HG02981 (cell line): ENCODE data around the gene HIBADH.
"Not testable (repeated sequence)": the region's sequence is repeated elsewhere in the genome, so short reads cannot be mapped to it uniquely, and the experiment has no call there.

ENCODE experiments used
- ATAC-seq: cut with Tn5 transposase; IDR thresholded peaks from one replicate; pipeline ENCODE4 v1.9.1; 2021; ENCODE audit warnings: mild to moderate bottlenecking, moderate library complexity; ENCODE audit not compliant: unreplicated experiment

Gene HIBADH

DNA sequence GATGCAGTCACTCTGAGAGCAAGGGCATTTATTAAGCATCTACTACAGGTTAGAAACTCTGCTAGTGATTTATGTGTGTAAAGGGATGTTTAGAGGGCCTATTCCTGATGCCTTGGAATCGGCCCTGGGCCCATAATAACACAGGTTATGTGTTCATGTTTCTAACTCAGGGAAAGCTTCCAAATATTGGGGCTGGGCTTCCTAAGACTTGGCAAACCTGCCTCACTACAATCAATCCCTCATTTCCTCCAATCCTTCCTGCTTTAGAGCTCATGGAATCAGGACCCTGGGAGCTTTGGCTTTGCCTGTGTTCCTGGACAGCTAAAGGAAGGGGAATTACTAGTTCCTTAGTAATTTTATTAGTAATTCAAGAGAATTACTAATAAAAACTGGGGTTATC is 148.8 kb downstream of the HIBADH start:
- no peak for ATAC-seq

DNA sequence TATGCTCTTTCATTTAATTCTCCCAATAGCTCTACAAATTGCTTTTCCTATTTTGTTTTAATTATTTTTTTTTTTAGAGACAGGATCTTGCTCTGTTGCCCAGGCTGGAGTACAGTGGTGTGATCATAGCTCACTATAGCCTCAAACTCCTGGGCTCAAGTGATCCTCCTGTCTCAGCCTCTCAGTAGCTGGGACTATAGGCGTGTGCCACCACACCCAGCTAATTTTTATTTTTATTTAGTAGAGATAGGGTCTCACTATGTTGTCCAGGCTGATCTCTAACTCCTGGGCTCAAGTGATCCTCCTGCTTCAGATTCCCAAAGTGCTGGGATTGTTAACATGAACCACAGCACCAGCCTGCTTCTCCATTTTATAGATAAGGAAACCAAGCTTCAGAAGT is 151.3 kb downstream of the HIBADH start:
- ATAC-seq, result not testable (repeated sequence)

DNA sequence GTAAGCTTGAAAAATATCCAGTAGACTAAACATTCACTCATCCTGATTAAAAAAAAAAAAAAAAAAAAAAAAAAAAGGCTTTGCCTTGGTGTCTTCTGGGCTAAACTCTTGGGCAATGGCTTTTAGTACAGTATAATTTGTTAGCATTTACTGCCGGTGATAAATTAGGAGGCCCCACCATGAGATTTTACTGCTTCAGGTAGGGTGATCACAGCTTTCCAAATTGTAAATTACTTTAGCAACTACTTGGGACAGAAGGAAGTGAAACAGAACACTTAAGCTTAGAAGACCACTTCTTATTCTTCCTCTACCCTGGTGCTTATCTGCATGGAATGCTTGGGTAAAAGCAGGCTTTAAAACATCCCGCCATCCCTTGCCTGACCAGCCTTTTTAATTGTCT is 152.1 kb downstream of the HIBADH start:
- no peak for ATAC-seq

DNA sequence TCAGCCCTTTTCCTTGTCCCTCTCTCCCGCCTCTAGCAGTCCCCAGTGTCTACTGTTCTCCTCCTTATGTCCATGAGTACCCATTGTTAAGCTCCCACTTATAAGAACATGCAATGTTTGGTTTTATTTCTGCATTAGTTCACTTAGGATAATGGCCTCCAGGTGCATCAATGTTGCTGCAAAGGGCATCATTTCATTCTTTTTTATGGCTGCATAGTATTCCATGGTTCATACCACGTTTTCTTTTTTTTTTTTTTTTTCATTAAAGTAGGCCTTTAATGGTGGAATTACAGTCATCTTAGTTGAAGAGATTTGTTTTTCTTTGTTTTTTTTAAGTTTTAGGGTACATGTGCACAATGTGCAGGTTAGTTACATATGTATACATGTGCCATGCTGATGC is 160.8 kb downstream of the HIBADH start:
- not testable (repeated sequence) for ATAC-seq

DNA sequence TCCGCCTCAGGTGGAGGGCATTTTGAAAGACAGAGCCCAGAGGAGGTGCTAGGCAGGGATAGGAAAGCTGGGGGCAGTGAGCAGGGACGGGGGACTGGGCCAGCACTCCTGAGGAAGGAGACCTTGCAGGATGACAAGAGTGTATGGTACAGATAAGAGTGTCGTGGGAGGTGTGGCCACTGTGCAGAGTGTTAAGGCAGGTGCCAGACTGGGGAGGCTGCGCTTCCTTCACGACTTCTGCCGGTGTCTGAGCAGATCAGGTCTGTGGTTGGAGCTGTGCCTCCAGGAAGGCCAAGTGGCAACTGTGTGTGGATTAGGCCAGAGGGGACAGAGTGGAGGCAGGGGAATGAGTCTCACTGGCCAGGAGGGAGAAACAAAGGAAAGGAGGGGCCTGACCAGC is 161.7 kb downstream of the HIBADH start:
- ATAC-seq, result no peak

DNA sequence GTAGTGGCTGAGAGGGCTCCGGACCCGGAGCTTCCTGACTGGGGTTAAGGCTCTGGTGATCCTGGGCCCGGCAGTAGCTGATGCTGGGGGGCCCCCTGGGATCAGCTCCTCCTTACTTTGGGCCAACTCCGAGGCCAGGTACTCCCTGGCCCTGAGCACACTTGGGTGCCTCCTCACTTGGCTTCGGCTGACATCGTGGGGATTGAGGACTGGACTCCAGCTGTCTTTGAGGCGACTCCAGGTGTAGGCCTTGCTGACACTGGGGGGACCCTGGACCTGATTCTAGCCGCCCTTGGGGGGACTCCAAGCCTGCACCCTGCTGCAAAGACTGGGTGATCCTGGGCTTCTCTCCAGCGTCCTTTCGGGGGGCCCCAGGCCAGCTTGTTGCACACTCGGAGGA is 170.5 kb downstream of the HIBADH start:
- no peak for ATAC-seq

DNA sequence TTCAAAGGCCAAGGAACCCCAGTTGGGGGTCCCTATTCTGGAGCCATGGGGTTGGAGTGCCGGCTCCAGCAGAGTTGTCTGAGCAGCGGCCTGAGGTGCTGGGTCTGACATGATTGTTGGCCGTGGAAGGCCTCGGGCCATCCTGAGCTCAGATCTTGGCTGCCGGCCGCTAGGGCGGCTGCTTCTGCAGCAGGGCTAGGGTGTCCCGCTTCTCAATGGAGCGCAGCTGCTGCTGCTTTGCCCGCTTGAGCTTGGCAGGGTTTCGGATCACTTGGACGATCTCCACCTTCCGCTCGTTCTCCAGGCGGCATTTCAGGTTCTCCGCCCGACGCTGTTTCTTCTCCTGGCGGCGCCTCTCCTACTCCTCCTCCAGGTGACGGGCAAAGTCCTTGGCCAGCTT is 171.1 kb downstream of the HIBADH start:
- ATAC-seq, result no peak

DNA sequence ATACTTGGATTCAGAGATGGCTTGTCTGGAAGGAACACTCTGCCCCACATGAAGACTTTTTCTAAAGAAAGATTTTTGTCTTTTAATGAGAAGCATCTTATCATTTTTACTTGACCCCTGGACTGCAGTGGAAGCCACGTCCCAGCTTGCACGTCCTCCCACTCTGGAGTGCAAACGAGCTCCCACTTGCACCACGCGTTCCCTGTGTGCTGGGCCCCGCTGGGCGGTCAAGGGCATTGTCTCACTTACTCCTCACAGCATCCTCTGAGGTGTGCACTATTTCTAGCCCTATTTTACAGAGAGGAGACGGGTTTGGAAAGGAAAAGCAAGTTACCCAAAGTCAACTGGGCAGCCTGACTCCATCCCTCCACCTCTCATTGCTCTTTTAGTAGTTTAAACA is 175.2 kb downstream of the HIBADH start:
- no peak for ATAC-seq

DNA sequence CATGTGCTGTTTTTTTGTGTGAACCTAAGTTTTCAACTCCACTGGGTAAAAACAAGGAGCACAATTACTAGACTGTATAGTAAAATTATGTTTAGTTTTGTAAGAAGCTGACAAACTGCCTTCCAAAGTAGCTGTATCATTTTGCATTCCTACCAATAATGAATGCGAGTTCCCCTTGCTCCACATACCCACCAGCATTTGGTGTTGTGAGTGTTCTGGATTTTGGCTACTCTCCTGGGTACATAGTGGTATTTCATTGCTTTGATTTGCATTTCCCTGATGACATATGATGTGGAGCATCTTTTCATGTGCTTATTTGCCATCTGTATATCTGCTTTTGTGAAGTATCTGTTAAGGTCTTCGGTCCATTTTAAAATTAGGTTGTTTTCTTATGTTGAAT is 178.2 kb downstream of the HIBADH start:
- no peak for ATAC-seq

DNA sequence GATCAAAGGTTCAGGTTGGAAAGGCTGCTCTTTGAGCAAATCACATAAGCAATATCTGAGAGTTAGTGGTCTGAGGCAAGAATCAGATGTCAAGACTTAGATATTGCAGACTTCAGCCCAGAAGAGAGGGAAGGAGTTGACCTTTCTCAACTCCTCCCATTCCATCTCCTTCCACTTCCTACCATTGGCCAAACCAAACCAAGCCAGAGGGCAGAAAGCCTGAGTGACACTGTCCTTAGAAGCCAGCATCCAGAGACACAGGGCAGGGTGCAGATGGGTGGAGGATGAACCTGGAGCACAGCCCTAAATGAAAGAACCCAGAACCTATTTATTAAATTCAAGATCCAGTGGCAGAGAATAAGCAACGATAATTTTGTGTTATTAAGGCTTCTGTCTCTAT is 180.5 kb downstream of the HIBADH start:
- ATAC-seq, result no peak

DNA sequence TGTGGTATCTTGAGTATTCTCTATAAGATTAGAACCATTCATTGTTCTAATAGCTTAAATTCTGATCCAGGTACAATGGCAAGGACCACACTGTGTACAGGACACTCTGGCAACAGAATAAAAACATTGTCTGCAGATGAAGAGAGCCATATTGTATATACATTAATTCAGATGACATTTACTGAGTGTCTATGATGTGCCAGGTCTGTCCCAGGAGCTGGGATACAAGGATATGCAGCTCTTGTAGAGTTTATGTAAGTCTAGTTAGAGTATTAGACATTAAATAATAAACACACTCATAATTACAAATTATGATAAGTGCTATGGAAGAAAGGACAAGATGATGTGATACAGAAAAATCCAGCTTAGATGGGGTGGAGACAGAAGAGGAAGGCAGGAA is 184.1 kb downstream of the HIBADH start:
- no peak for ATAC-seq

DNA sequence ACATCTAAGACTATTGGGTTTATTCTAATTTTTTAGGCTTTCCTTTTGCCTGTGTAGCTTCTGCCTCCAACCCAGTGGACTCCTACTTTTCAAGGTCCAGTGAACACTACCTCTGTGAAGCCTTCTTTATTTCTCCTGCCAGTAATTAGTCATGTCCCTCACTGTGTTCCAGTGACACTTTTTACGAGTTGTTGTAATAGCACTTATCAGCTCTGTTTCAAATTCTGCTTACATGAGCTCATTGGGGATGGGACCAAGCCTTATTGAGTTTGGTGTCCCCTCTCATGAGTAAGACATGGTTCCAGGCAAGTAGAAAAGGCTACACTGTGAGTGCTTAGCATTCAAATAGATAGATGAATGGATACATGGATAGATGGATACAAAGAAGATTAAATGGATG is 184.6 kb downstream of the HIBADH start:
- no peak for ATAC-seq

DNA sequence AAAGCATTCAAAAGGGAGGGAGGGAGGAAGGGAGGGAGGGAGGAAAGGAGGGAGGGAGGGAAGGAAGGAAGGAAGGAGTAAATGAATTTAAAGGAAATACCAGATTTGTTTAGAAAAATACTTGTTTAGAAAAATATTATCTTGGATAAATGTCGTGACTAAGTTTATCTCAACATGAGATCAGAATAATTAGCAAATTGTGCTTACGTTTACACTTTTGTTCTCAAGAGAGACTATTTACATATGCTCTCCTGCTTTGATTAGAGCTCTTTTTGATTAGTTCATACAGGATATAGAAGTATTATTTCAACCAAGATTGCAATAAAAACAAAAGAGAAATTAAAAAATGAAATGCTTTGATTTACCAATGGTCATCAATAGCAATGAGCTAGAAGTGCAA is 186.2 kb downstream of the HIBADH start:
- ATAC-seq, result no peak
